Measurements from ENCODE around the gene PRKG1. TPM values are rescaled to one million over a fixed set of nuclear protein-coding genes. Genes with fewer than 3 reads are reported as not detected.

The PRKG1 gene
- total RNA-seq, 2 donors from 2014 or later, result 8.1 to 16.6 TPM

DNA sequence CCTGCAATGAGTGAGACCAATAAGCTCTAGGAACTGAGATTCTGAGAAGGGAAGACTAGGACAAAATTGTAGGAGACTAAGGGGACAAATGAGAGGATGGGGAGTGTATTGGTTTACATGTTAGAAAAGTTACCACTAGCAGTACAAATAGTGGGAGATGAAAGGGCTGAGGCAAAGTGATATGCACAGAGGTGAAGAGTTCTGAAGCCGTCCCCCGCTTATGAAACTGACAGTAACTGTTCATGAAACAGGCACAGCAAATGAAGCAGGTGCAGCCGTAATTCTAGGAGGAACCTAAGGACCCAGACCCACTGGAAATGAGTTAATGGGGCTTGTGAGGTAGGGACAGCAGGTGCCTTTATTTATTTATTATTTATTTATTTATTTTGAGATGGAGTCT lies 211.3 kb downstream of the PRKG1 start:
- Histone ChIP-seq H3K4me3 (no peak overlapping the region), H3K9ac (ENCODE audit: low read depth in 2 of 2, low read length in 2 of 2) (no peak overlapping the region), H3K9me3 (no peaks in the 10 kb centered on the region), H3K27me3 (no peaks in the 10 kb centered on the region), H3K4me1 (no peaks in the 10 kb centered on the region), H3K27ac (no peak overlapping the region), H3K36me3 (no peaks in the 10 kb centered on the region)
- TF ChIP-seq, protein P1, sequence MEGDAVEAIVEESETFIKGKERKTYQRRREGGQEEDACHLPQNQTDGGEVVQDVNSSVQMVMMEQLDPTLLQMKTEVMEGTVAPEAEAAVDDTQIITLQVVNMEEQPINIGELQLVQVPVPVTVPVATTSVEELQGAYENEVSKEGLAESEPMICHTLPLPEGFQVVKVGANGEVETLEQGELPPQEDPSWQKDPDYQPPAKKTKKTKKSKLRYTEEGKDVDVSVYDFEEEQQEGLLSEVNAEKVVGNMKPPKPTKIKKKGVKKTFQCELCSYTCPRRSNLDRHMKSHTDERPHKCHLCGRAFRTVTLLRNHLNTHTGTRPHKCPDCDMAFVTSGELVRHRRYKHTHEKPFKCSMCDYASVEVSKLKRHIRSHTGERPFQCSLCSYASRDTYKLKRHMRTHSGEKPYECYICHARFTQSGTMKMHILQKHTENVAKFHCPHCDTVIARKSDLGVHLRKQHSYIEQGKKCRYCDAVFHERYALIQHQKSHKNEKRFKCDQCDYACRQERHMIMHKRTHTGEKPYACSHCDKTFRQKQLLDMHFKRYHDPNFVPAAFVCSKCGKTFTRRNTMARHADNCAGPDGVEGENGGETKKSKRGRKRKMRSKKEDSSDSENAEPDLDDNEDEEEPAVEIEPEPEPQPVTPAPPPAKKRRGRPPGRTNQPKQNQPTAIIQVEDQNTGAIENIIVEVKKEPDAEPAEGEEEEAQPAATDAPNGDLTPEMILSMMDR (IDR thresholded peaks at IDR 0.05), result no peak
- intact Hi-C loops (cut with DNase I), result no loop called here
- DNase-seq, result no peak

DNA sequence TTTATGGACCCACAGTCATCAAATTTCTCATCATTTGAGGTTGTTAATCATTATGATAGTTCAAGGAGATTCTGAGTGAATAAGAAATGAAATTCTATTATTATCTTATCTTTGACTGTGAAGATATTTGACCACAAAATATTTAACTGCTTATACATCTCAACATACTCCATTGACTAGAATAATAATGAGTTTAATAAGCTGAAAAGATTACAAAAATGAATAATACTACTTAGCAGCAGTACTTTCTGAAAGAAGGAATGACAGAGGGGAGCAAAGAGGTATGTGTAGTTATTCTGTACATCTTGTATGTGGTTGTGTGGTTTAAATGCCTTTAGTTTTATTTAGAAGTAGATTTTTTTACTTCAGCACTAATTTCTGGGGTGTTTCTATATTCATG lies 214.2 kb downstream of the PRKG1 start:
- intact Hi-C loops (cut with DNase I), result no loop called here
- Histone ChIP-seq H3K9ac (ENCODE audit: low read depth in 2 of 2, low read length in 2 of 2) (no peak overlapping the region), H3K27ac (no peak overlapping the region), H3K27me3 (no peaks in the 10 kb centered on the region), H3K36me3 (no peaks in the 10 kb centered on the region), H3K4me3 (no peak overlapping the region), H3K4me1 (no peaks in the 10 kb centered on the region), H3K9me3 (no peaks in the 10 kb centered on the region)
- DNase-seq, result no peak
- TF ChIP-seq, protein P1 (IDR thresholded peaks at IDR 0.05), result no peak

DNA sequence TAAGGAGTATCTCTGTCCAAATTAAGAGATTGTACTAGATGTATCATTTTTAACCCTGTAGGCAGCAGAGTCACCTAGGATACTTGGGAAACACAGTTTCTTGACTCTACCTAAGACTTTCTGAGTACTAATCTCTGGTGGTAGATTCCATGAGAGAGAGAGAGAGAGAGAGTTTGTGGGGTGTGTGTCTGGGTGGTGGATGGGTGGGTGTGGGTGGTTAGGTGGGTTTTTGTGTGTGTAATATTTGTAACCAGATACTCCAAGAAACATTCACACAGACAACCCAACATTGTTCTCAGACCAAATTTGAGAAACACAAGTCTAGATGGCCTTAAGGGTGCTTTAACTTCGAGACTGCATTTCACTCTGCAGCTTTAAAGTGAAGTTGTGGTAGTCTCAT lies 215.2 kb downstream of the PRKG1 start:
- TF ChIP-seq, protein P1 (IDR thresholded peaks at IDR 0.05), result no peak
- H3K4me3 ChIP-seq, result no peak overlapping the region
- no peak overlapping the region for H3K9ac ChIP-seq (ENCODE audit: low read depth in 2 of 2, low read length in 2 of 2)
- H3K27me3 ChIP-seq, result no peaks in the 10 kb centered on the region
- no peak for DNase-seq
- H3K36me3 ChIP-seq, result no peaks in the 10 kb centered on the region
- intact Hi-C loops (cut with DNase I), result no loop called here
- no peaks in the 10 kb centered on the region for H3K4me1 ChIP-seq
- no peaks in the 10 kb centered on the region for H3K9me3 ChIP-seq
- H3K27ac ChIP-seq, result no peak overlapping the region

DNA sequence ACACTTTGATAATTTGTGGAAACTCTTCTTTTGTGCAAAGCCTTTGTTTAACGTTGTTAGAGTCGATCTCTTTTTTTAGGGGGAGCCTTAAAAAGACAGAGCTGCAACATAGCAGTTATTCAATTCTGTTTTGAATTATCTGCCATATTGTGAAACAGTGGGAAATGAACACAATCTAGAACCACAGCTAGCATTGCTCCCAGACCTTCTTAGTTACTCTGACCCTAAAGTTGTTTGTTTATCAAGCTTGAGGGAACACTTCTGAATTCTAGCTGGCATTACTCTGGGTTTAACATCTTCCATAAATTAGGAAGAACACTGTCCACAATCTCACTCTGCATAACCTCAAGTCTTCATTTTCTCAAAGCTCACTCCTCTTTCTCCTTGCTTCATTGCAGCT lies 217.7 kb downstream of the PRKG1 start:
- Histone ChIP-seq H3K36me3 (no peaks in the 10 kb centered on the region), H3K4me1 (no peaks in the 10 kb centered on the region), H3K27me3 (no peaks in the 10 kb centered on the region), H3K27ac (no peak overlapping the region), H3K4me3 (no peak overlapping the region), H3K9ac (ENCODE audit: low read depth in 2 of 2, low read length in 2 of 2) (no peak overlapping the region), H3K9me3 (no peaks in the 10 kb centered on the region)
- no peak for DNase-seq
- TF ChIP-seq, protein P1 (IDR thresholded peaks at IDR 0.05), result no peak
- intact Hi-C loops (cut with DNase I), result no loop called here

DNA sequence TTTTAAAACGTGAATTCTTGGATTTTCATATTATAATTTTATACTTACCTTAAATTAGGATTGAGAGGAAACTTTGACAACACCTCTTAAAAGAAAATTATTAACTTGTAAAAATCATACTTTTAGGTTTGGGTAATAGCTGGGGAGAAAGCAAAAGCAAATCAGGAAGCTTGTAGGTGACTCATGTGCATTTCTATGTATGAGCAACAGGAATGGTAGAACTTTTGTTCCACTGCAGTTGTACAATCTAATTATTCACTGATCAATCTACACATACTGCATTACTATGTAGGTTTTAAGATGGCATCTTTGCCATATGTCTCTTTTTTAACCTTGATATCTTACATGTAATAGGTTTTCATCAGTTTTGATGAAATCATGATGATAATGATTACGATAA lies 223.2 kb downstream of the PRKG1 start:
- DNase-seq, result no peak
- TF ChIP-seq, protein P1 (IDR thresholded peaks at IDR 0.05), result no peak
- H3K36me3 ChIP-seq, result no peaks in the 10 kb centered on the region
- no peak overlapping the region for H3K9ac ChIP-seq (ENCODE audit: low read depth in 2 of 2, low read length in 2 of 2)
- no peak overlapping the region for H3K27ac ChIP-seq
- no peak overlapping the region for H3K4me3 ChIP-seq
- no peaks in the 10 kb centered on the region for H3K27me3 ChIP-seq
- no peaks in the 10 kb centered on the region for H3K9me3 ChIP-seq
- no peaks in the 10 kb centered on the region for H3K4me1 ChIP-seq
- intact Hi-C loops (cut with DNase I), result no loop called here

Measured in colonic mucosa (tissue), 4 donors.